Measurements from ENCODE around the gene CMSS1.
"Not testable (repeated sequence)": the region's sequence is repeated elsewhere in the genome, so short reads cannot be mapped to it uniquely, and the experiment has no call there.

Gene CMSS1

DNA sequence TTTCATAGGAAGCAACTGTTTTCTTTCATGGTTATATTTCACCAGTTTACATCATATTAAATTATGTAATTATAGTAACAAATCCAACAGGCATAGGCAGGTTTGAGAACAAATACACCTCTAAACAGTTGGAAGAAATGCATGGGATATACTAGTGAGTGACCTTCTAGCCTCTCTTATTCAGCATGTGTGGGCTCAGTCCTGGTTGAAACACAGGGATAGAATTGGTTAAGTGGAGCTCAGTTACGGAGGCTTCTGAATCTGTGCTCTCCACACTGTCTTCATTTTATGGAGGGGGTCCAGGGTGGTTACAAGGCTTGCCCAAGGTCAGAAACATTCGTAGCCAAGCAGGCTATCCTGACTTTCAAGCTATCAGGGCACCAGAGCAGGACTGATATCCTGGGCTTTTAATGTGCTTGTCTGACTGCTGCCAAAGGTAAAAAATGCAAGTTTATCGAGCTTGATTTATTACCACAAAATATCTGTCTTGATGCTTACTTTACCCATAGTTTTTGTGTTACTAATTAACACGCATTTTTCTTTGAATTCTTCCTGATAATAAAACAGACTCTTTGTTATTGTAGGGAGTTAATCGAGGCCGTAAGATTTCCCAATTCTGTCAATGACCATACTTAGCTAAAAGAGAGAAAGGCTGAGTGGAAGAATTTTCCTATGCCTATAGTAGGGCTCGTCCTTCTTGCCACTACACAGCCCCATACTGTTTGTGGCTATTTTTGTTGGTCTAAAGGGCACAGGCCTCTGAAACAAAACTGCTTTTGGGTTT lies 207.1 kb downstream of the CMSS1 start:
- no peak for DNase-seq (ENCODE audit: low read depth in 2 of 2)

DNA sequence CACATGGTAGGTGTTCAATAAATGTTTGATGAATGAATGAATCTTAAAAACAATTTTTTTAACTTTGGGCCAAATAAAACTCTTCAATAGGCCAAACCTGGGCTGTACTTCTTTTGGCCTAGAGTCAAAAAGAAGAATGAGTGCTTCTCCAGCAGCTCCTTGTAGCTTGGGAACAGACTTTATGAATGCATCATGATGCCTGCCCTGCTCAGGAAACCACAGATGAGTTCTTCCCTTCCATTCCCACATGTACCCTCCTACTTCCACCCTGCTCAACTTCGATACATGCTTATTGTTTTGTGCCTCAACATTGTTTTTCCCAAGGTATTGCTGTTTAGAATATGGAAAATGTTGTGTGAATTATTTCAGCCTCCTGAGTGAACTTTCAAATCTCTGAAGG lies 209.7 kb downstream of the CMSS1 start:
- DNase-seq (ENCODE audit: low read depth in 2 of 2), result no peak

DNA sequence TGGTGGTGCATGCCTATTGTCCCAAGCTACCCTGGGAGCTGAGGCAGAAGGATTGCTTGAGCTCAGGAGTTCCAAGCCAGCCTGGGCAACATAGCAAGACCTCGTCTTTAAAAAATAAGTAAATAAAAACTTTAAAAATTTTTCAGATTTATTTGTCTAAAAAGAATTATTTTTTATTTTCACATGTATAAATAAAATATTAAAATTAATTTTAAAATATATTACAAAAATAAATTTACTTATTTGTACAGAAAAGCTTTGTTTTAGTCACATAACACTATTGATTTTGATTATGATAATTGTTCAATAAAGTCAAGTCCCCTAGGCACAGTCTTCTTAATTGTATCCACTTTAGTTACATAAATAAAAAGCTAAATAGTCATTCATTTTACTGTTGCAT lies 211.4 kb downstream of the CMSS1 start:
- DNase-seq (ENCODE audit: low read depth in 2 of 2), result no peak

DNA sequence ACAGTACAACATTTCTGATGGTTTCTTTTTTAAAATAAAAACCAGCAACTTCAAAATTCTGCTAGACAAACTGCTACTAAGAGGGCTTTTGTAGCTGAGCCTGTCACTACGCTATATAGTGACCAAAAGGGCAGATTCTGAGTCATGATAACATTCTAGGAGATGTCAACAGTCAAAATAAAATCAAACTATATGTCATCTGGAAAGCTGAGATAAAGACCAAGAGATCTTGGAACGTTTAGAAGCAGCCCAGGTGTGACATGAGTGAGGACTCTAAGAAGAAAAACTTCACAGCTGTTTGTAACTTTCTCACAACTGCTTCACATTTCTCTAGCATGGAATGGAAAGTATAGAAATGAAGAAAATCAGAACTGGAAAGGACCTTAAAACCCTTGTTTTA lies 212.0 kb downstream of the CMSS1 start:
- no peak for DNase-seq (ENCODE audit: low read depth in 2 of 2)

DNA sequence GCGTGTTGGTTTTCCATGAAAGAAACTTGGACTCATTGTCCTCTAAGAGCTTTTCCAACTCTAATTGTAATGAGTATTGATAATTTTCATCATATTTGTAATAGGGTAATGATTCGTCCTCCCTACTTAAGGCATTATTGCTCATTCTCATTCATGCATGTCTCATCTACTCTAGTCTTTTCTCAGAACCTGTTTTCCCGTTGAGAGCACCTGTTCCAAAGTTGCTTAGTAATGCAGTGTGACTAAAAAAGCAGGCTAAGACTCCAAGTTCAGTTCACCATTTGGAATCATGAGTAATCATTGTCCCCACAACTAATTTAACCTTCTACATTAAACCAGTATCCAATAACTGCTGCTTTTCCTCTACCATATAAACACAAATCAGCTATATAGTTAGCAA lies 212.7 kb downstream of the CMSS1 start:
- DNase-seq (ENCODE audit: low read depth in 2 of 2), result no peak

DNA sequence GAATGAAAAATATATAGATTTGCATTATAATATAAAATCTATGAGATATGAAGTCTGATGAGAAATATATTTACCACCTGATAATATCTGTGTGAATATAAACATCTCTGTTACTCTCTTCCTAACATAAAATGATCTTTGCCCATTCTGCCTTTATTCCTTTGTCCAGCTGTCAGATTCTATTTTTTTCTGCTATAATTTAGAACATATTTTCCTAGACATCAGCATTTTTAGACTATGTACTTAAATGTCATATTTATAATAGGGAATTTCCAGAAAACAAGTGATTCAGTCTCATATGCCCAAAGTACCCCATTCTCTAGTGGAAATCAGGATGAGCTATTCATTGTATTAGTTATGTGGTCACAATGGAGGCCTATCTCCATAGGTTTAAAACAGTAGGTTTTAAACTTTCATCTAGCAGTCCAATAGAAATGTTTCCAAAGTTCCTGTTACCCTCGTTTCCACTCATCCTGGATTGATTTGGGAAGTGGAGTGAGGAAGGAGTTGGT lies 213.3 kb downstream of the CMSS1 start:
- no peak for DNase-seq (ENCODE audit: low read depth in 2 of 2)

DNA sequence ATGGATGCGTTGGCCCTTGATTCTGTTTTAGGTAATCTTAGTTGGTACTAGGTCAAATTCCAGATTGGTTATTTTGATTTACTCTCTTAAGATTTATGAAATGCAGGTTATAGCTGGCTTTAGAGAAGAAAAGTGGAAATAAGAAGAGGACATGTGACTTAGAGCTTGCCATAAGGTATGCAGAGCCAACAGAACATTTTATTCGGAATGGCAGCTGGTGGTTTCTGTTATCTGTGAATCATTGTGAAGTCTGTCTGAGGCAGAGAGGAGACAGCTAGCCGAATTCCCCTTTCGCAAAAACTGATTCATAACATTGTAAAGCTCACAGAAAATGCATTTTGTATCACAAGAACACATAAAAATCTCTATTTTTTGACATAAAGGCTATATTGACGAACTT lies 214.6 kb downstream of the CMSS1 start:
- no peak for DNase-seq (ENCODE audit: low read depth in 2 of 2)

DNA sequence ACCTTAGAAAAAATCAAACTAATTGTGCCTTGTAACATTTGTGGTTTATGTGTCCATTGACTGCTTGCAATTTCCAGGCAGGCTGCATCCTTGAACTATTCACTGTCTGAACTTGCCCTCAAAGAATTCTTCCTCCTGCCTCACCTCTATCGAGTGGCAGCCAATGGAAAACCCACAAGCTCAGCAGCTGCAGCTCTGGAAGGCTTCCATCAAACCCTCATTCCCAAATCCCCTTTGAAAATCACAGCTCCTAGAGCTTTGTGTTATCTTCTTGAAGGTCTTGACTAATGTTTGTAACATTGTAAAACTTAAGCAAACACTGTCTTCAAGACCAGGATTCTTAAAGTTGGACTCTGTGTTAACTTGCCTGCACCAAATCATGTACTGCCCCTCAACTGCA lies 215.5 kb downstream of the CMSS1 start:
- no peak for DNase-seq (ENCODE audit: low read depth in 2 of 2)

DNA sequence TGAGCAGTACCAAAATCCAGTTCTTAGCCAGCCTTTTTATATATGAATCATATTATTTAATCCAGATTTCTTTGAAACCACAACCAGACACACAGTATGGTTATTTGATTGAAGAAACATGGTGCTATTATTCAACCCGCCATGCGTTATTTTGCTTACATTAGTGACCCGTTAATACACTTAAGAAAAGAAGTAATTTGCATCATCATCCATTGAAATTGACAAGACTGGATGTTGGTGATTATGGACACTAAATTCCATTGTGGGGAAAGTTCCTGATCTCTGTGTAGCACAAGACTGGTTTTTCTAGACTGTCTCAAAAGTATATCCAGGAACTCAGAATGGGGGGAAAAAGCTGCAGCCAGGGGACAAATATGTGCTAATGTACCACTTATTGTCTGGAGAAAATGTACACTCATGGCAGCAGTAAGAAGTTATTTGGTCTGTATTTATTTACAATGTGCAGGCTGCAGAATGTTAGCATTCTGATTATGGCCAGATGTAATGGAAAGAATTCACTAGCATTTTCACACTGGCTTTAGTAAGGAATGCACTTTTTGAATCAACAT lies 216.3 kb downstream of the CMSS1 start:
- DNase-seq (ENCODE audit: low read depth in 2 of 2), result no peak

DNA sequence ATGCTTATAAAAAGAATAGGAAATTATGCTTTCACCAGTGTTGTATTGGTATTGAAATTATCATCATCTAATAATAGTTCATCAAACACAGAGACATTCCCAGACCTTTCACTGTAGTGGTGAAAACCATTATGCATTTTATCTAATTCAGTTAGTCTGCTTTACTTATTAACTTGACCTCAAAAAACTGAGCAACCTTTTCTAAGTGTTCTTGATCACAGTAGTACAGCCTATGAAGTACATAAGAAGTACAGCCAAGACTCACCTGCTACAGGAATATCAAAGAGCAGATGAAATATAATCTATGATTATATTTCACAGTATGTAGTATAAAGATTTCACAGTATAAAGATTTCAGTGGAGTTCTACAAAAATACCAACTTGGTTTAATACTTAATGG lies 221.4 kb downstream of the CMSS1 start:
- DNase-seq (ENCODE audit: low read depth in 2 of 2), result no peak

DNA sequence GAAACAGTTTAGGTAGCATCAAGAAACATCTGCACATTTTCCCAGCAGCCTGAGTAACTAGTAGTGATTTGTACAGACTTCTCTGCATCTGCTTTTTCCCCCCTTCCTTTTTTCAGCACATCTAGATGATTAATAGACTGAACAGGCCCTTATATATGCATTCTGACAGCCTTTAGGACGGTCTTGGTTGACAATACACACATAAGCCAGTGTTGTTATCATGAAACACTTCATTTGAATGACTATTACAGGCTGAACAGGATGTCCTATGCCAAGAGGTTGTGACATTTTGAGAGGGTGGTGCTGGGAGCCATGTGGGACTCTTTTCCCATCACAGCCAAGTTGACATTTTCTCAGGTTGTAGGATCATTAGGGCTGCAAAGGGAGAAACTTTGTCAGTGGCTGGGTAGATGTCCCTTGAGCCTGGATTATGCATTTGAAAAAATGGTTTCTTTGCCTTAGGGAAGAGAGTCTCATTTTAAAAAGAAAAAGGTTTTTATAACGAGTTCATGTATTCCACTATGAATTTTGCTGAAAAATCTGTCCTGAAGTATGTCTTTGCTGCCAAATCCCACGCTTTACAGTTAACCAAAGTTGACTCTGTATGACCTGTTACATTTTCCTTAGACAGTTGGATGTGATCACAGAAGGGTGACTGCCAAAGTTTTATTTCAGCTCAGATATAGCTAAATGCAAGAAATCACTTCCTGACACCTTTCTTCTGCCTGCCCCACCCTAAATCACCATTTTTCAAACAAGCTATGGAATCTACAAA lies 223.0 kb downstream of the CMSS1 start:
- DNase-seq (ENCODE audit: low read depth in 2 of 2), result no peak

DNA sequence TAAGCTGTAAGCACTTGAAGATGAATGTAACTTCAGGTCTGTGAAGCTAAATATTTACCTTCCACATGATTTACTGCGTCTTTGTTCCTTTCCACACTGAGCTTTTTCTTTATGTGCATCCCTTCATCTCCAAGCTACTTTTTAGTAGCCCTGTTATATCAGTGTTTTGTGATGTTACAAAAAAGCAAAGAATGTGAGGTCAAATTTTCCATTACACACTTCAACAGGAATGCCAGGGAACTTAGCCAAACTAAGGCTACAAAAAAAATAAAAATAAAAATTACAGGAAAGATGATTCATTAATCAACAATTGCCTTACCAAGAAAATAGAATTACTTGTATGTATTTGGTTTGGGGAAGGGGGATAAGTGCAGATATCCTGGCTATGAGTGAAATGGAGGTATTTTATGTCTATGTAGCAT lies 223.7 kb downstream of the CMSS1 start:
- DNase-seq (ENCODE audit: low read depth in 2 of 2), result no peak

DNA sequence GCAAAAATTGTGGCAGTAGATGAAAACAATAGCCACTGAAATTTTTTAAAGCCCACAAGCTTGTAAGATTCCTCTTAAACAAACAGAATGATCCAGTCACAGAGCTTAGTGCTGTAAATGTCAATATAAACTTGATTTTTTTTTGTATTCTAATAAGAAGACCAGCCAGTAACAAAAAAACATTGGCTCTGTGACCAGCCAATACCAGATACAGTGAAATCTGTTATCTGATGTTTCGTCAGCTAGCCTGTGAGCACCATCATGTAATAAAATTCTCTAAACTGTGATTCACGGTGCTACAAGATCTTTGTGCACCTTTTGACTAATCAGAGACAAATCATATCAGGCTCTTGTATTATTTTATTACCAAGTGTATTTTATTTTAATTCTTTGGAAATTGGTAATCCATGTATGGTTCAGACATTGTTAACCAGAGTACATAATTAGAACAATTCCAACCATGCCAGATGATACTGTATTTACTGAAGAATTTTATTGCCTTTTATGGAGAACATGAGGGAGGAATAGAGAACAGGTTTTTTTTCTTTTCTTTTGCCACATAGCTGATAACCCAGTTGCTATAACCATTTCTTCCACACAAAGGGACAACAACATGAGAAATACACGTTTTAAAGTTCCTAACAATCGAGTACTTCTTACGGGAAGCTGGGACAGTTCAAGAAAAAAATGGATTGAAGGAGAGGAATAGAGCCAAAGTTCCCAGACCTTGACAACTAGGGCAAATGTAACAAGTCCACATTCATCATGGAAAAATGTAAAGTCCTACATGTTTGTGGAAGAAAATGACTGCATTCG lies 224.7 kb downstream of the CMSS1 start:
- DNase-seq (ENCODE audit: low read depth in 2 of 2), result no peak

DNA sequence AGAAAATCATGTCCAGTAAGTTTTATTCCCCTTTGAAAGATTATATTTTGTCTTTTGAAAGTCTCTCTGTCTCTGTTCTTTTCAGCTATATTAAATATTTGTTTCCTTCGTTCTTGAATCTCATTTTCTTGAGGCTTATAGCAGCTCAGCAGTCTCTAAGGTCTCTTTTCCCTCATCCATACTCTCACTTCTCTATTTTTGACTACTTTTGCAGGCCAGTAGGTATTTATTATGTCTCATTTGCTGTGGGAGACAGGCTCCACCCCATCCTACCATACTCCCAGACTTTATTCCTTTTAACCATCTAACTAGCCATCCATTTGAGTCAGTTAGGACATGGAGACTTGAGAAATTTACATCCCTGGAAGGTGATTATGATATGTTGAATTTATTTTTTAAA lies 225.6 kb downstream of the CMSS1 start:
- DNase-seq (ENCODE audit: low read depth in 2 of 2), result no peak

DNA sequence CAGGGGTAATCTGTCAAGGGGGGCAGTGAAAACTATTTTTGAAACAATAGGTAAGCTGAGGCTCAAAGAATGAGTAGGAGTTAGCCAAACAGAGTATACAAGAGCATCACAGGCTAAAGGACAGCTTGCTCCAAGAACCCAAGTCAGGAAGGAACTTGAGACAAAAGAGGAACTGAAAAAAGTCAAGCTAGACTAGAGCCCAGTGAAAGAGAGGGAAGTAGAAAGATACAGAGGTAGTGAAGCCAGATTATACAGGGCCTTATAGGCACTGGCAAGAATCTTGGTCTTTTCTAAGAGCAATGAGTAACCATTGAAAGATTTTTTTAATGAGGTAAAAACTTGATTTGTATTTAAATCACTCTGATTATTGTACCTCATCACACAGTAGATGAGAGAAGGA lies 226.7 kb downstream of the CMSS1 start:
- no peak for DNase-seq (ENCODE audit: low read depth in 2 of 2)

DNA sequence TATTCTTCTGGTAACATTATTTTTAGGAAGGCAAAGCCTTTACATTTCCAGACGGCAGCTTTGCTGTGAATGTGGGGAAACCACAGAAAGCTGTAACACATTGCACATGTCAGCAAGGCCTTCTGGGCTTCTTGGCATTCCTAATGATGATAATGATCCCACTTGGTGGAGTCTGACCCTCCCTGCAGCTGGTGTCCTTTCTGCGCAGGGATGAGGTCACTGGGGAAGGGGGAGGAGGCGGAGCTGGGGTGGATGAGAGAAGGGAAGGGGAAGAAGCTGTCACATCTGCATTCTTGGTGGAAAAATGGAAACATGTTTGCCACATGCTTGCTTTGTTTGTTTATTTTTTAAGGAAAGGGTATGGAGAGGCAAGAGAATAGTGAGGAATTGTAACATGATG lies 228.0 kb downstream of the CMSS1 start:
- no peak for DNase-seq (ENCODE audit: low read depth in 2 of 2)

DNA sequence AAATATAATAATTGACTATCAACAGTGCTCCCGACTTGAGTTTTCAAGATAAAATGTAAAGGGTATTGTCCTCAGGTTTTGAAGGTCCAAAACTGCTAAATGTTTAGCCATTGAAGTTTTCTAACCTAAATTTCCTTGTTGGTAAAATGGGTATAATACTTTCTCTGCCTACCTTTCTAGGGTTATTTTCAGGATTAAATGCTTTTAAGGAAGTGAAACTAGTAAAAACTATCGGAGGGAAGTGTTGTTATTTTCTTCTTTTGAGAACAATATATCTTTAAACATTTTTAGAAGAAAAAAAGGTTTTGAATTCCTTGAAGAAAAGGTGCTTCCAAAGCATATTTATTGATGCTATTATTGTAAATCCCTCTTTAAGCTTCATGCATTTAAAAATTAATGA lies 229.3 kb downstream of the CMSS1 start:
- DNase-seq (ENCODE audit: low read depth in 2 of 2), result no peak

DNA sequence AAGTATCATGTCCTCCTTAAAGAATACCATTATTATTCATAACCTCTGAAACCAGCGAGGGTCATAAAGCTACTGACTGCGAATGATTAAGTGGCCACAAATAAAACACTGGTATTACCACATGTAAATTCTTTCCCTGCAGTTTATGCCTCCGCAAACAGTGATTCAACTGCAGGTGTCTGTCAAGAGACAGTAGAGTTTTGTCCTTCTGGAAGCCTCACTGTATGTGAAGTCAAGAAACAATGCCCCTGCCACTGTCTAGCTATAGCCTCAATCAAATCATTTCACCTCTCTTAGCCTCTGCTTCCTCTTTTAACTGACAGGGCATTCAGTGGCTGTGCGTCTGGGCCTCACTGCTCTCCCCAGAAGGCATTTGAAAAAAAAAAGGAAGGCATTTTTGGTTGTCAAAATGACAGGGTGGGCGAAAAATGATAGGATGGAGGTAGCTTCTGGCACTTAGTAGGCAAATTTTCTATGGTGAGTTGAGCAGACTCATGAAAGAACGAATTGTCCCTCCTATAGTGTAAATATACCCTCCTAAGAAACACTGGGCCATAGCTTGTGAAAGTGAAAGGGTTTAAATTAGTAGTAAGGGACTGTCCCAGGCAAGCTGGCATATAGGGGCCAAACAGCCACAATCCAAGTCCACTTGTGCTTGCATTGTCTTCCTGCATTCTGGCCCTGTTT lies 229.9 kb downstream of the CMSS1 start:
- no peak for DNase-seq (ENCODE audit: low read depth in 2 of 2)

DNA sequence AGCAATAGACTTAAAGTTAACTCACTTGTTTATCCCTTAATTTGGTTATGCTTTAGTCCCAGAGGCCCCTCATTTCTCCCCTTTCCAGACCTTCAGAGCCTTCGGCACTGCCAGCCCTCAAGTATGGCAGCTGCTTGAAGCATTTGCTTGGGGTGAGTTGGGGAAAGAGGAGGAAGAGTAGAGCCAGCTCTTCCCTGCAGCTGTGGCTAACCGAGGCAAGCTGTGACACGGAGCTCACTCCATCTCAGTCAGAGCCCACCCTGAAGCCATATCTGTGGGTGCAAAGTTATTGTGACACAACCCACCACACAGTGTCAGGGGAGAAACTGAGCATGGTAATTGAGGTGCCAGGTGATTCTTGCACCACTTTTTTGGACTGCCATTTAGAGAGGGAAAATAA lies 230.6 kb downstream of the CMSS1 start:
- DNase-seq (ENCODE audit: low read depth in 2 of 2), result no peak

DNA sequence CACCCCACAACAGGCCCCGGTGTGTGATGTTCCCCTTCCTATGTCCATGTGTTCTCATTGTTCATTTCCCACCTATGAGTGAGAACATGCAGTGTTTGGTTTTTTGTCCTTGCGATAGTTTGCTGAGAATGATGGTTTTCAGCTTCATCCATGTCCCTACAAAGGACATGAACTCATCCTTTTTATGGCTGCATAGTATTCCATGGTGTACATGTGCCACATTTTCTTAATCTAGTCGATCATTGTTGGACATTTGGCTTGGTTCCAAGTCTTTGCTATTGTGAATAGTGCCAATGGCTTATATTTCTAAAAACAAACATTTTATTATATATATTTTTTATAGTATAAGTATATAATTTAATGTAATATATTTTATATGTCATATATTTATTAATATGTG lies 233.9 kb downstream of the CMSS1 start:
- DNase-seq (ENCODE audit: low read depth in 2 of 2), result not testable (repeated sequence)

DNA sequence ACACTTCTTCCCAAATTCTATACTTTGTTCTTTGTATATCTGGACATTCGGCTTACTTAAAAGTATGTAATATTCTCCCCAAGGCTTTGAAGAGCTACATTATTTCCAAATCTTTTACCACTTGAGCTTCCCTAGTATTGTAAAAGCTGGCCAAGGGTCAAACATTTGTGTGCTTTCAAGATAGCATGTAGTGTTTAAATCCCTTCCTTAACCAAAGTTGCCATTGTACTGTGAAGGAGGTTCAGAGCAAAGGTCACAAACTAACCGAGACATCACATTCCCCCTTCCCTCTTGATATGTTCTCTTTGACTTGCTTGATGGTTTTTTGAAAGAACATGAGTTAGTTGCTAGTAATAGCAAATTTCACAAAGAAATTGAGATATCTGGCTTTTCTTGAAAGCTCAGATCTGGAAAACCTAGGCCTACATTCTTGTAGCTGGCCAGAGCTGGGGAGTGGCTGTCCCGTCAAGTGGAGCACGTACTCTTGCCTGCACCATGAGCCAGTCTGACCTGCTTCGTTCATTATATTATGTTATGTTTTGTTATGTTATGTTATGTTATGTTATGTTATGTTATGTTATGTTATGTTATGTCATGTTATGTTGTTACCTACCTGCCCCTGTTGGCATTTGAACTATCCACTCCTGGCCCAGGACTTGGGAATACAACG lies 236.4 kb downstream of the CMSS1 start:
- no peak for DNase-seq (ENCODE audit: low read depth in 2 of 2)
